ENCODE results near the gene NQO1. TPM values are rescaled to one million over a fixed set of nuclear protein-coding genes. Genes with fewer than 3 reads are reported as not detected.

The NQO1 gene
- total and polyA plus RNA-seq, 8 donors: 1.2 to 7.3 (median 4.9) TPM

DNA sequence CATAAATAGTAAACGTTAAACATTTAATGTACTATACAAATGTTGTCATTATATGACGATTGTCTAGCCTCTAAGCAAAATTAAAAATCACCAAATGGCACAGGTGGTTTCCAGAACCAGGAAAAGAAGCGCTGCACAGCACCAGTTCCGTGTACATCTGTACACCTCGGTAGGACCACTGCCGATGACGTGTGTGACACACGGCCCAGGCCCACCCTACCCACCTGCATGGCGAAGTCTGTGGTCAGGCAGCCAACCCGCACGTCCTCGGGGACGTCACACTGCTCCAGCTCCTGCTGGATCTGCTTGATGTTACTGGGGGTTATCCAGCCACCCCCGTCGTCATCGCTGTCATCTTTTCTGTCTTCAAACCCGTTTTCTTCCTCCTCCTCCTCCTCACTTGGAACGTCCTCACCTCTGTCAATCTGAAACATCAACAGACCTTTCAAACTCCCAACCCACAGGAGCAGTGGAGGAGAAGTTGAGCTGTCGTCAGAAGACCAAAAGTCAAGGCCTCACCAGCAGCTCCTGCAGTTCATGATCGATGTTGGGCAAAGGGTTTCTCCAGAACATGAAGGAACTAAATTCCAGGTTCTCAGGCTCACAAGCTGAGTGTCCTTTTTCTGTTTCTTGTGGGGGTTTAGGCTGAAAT lies 22.5 kb upstream of the NQO1 start:
- no peak overlapping the region for H3K27ac ChIP-seq
- DNase-seq: no peak
- no peaks in the 10 kb centered on the region for H3K9me3 ChIP-seq
- H3K4me3 ChIP-seq: no peak overlapping the region
- H3K36me3 ChIP-seq: peaks cover 6 to 68% (median 46%) of the 10 kb centered on the region in 3 donors
- WGBS, 2 donors: 80 to 84% methylated on average over 16 to 20 of the region's 20 CpGs
- H3K4me1 ChIP-seq: peaks cover 0 to 5% (median 0%) of the 10 kb centered on the region in 3 donors
- intact Hi-C loops (cut with DNase I): no loop called here
- TF ChIP-seq, protein P1, sequence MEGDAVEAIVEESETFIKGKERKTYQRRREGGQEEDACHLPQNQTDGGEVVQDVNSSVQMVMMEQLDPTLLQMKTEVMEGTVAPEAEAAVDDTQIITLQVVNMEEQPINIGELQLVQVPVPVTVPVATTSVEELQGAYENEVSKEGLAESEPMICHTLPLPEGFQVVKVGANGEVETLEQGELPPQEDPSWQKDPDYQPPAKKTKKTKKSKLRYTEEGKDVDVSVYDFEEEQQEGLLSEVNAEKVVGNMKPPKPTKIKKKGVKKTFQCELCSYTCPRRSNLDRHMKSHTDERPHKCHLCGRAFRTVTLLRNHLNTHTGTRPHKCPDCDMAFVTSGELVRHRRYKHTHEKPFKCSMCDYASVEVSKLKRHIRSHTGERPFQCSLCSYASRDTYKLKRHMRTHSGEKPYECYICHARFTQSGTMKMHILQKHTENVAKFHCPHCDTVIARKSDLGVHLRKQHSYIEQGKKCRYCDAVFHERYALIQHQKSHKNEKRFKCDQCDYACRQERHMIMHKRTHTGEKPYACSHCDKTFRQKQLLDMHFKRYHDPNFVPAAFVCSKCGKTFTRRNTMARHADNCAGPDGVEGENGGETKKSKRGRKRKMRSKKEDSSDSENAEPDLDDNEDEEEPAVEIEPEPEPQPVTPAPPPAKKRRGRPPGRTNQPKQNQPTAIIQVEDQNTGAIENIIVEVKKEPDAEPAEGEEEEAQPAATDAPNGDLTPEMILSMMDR (IDR thresholded peaks at IDR 0.05): no peak
- no peak for FAIRE-seq
- no peaks in the 10 kb centered on the region for H3K27me3 ChIP-seq
- no peak for ATAC-seq

DNA sequence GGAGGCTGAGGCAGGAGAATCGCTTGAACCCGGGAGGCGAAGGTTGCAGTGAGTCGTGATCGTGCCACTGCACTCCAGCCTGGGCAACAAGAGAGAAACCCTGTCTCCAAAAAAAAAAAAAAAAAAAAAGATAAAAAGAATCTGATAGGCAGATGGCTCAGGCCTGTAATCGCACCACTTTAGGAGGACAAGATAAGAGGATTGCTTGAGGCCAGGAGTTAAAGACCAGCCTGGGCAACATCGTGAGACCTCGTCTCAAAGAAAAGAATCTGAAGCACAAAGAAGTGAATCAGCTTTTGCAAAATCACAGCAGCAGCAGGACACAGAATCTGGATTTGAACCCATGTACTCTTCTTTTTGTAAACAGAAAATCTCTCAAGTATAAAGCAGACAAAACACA lies 20.8 kb upstream of the NQO1 start:
- no peak for FAIRE-seq
- DNase-seq: no peak
- intact Hi-C loops (cut with DNase I): no loop called here
- Histone ChIP-seq H3K4me3 (no peak overlapping the region), H3K4me1 (no peaks in the 10 kb centered on the region), H3K36me3 (peaks cover 6 to 85% (median 46%) of the 10 kb centered on the region in 3 donors), H3K9me3 (no peaks in the 10 kb centered on the region), H3K27me3 (no peaks in the 10 kb centered on the region), H3K27ac (no peak overlapping the region)
- TF ChIP-seq, protein P1 (IDR thresholded peaks at IDR 0.05): no peak
- ATAC-seq: no peak
- 87 to 94% methylated on average over 8 of the region's 8 CpGs for WGBS, 2 donors

DNA sequence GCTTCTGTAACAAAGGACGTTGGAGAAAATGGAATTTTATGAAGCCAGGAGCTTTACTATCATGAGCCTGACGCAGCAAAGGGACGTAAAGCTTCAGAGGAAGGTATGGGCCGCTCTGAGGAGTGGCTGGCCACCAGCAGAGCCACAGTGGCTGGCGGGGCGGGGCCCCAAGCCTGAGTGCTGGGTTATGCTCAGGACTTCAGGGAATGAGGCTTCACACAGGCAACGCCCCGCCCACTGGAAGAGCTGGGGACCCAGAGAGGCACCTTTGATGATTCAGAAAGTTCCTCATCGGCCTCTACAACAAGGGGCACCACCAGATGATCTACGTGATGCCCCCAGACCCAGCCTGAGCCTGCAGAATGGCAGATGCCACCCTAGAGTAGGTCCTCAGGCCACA lies 19.6 kb upstream of the NQO1 start:
- intact Hi-C loops (cut with DNase I): no loop called here
- TF ChIP-seq, protein P1 (IDR thresholded peaks at IDR 0.05): no peak
- WGBS, 2 donors: 78 to 89% methylated on average over 10 of the region's 10 CpGs
- Histone ChIP-seq H3K27ac (no peak overlapping the region), H3K4me3 (no peak overlapping the region), H3K36me3 (peaks cover 6 to 88% (median 46%) of the 10 kb centered on the region in 3 donors), H3K27me3 (no peaks in the 10 kb centered on the region), H3K9me3 (no peaks in the 10 kb centered on the region), H3K4me1 (no peaks in the 10 kb centered on the region)
- ATAC-seq: no peak
- no peak for DNase-seq
- FAIRE-seq: no peak

DNA sequence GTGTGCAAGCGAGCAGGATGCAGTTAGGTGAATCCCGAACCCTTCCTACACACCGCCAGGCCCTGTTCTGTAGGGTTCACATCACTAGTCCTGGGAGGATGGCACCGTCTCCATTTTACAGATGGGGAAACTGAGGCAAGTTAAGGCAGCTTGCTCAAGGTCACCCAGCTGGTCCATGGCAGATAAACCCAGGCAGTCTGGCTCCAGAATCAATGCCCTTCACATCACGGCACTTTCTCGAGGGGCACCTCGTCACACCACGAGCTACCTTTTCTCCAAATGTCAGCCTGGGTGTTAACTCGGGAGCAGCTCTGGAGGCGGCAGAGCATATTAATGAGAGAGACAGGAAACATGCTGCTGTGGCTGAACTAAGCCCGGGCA lies 18.9 kb upstream of the NQO1 start:
- no peak for ATAC-seq
- FAIRE-seq: no peak
- no peak for DNase-seq
- no peaks in the 10 kb centered on the region for H3K27me3 ChIP-seq
- H3K27ac ChIP-seq: no peak overlapping the region
- intact Hi-C loops (cut with DNase I): no loop called here
- H3K36me3 ChIP-seq: peaks cover 6 to 84% (median 44%) of the 10 kb centered on the region in 3 donors
- H3K9me3 ChIP-seq: no peaks in the 10 kb centered on the region
- no peaks in the 10 kb centered on the region for H3K4me1 ChIP-seq
- no peak overlapping the region for H3K4me3 ChIP-seq
- TF ChIP-seq, protein P1 (IDR thresholded peaks at IDR 0.05): no peak
- 92% methylated on average over 11 of the region's 11 CpGs for WGBS, 2 donors
